Myocyte (in vitro differentiated cells): Measurements from ENCODE around the gene RPS25. TPM values are rescaled to one million over a fixed set of nuclear protein-coding genes. Genes with fewer than 3 reads are reported as not detected.
"Not testable (repeated sequence)": the region's sequence is repeated elsewhere in the genome, so short reads cannot be mapped to it uniquely, and the experiment has no call there.

Source experiments
- DNase-seq: peaks from one replicate; pipeline ENCODE4 v3.0.0-alpha.2; 2012; ENCODE audit warnings: low read depth
- microRNA-seq: library from miRNA; unstranded; fragments of <30 nt; microRNA quantifications from one replicate; pipeline ENCODE4, GENCODE V29; 2016
- total RNA-seq: library from RNA; depleted of rRNA; stranded (reverse); fragments of >200 nt; gene quantifications from 2 replicates; pipeline ENCODE4 v1.2.3, GENCODE V29; 2014

RPS25 gene
- total RNA-seq, 1 donor from 2014 or later, result 1,378 TPM

DNA sequence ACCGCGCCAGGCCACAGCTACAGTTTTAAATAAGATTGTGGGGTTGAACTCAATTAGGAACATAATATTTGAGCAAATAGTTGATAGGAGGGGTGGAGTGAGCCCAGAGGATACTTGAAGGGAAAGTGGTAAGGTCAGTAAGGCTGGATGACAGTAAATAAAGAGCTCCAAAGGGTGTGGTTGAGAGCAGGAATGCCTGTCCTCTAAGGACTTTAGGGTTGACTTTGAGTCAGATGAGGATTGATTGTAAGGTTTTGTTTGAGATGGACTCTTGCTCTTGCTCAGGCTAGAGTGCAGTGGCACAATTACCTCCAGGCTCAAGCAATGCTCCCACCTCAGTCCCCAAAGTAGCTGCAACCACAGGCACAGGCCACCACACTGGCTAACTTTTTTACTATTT is 44.2 kb downstream of the RPS25 start:
- DNase-seq, result no peak

DNA sequence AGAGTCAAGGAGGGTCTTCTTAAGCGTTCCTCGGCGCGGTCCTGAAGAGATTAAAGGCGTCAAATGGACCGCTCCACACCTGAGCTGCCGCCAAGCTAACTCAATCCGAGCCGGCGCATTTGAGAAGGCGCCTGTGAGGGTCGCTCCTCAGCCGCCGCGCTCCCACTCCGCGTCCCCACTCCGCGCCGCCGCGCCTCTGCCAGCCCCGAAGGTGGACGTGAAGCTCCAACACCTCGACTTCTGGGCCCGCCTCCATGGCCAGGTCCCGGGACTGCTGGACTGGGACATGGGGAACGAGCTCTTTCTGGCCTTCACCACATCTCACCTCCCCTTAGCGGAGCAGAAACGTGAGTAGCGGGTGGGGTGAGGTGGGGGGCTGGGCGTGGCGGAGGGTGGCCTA is 46.5 kb downstream of the RPS25 start, which contains the start of gene FOXR1:
Gene FOXR1, plus strand, starts transcription at position 116 of the 400 bp plus-strand sequence. Its CDS starts 171 bp downstream, at position 287.
- no peak for DNase-seq

DNA sequence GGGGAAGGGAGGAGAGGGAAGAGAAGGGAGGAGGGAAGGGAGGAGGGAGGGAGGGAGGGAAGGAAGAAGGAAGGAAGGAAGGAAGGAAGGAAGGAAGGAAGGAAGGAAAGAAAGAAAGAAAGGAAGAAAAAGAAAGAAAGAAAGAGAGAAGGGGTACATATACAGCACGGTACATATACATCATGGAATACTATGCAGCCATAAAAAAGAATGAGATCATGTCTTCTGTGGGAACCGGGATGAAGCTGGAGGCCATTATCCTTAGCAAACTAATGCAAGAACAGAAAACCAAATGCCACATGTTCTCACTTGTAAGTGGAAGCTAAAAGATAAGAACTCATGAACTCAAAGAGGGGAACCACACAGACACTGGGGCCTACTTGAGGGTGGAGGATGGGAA is 48.6 kb downstream of the RPS25 start:
- DNase-seq, result not testable (repeated sequence)

Small RNAs within 50 kb of the gene (microRNA-seq; reads per million reads assigned to microRNA genes)
- gene MIR3656, result not detected

Other genes starting within 250 kb of the RPS25 start
- gene DDX6, start 227.2 kb downstream of the RPS25 start, total RNA-seq, result 99.1 and 119 TPM in 2 replicates
- gene CXCR5, start 134.5 kb downstream of the RPS25 start, total RNA-seq, result not detected in 2 replicates
- 15.2 and 22.1 TPM in 2 replicates for gene BCL9L, start 92.4 kb downstream of the RPS25 start, total RNA-seq
- gene UPK2, start 62.0 kb downstream of the RPS25 start, total RNA-seq, result not detected in 2 replicates
- not detected in 2 replicates for gene FOXR1, start 46.6 kb downstream of the RPS25 start, total RNA-seq
- gene CENATAC, start 20.2 kb downstream of the RPS25 start, total RNA-seq, result 14.6 and 15.7 TPM in 2 replicates
- gene TRAPPC4, start 423 bp upstream of the RPS25 start, total RNA-seq, result 42.4 and 53.9 TPM in 2 replicates
- 19.0 and 19.3 TPM in 2 replicates for gene SLC37A4, start 12.5 kb upstream of the RPS25 start, total RNA-seq
- gene HYOU1, start 38.9 kb upstream of the RPS25 start, total RNA-seq, result 104 and 157 TPM in 2 replicates
- 21.2 and 22.0 TPM in 2 replicates for gene VPS11, start 49.5 kb upstream of the RPS25 start, total RNA-seq
- gene HMBS, start 66.5 kb upstream of the RPS25 start, total RNA-seq, result 4.1 and 10.3 TPM in 2 replicates
- 24.5 and 25.5 TPM in 2 replicates for gene DPAGT1, start 83.5 kb upstream of the RPS25 start, total RNA-seq
- gene C2CD2L, start 89.0 kb upstream of the RPS25 start, total RNA-seq, result 19.3 and 19.7 TPM in 2 replicates
- gene HINFP, start 103.2 kb upstream of the RPS25 start, total RNA-seq, result 12.9 and 16.7 TPM in 2 replicates
- 0.08 and 0.16 TPM in 2 replicates for gene ABCG4, start 130.7 kb upstream of the RPS25 start, total RNA-seq
- gene NLRX1, start 150.4 kb upstream of the RPS25 start, total RNA-seq, result 22.8 and 24.1 TPM in 2 replicates
- gene NHERF4, start 167.1 kb upstream of the RPS25 start, total RNA-seq, result not detected in 2 replicates
- gene CBL, start 188.0 kb upstream of the RPS25 start, total RNA-seq, result 8.2 and 9.1 TPM in 2 replicates